ENCODE measurements around the gene C11orf68.

Gene C11orf68

GRCh38 chr11:65898656-65899355 is 20.1 kb downstream of the C11orf68 start:
- no peaks in the 10 kb centered on the region for H3K79me2 ChIP-seq (ENCODE audit: insufficient read depth, low read length)
- H3K9me3 ChIP-seq (ENCODE audit: low read length): no peaks in the 10 kb centered on the region
- H3K4me1 ChIP-seq (ENCODE audit: insufficient read depth, low read length, severe bottlenecking): peaks cover 25% of the 10 kb centered on the region
- no peaks in the 10 kb centered on the region for H3K36me3 ChIP-seq (ENCODE audit: insufficient read depth, low read length)
- no peaks in the 10 kb centered on the region for H3K9me2 ChIP-seq (ENCODE audit: low read depth, low read length)
- H3K9ac ChIP-seq (ENCODE audit: low read length): 0 out of 2 replicates have a peak overlapping the region, but pooled peaks have one; percentile 21
- H3K4me2 ChIP-seq (ENCODE audit: low read length): peak overlapping the region; percentile 68
- no peaks in the 10 kb centered on the region for H4K20me1 ChIP-seq (ENCODE audit: insufficient read depth, low read length)
- H2AFZ ChIP-seq (ENCODE audit: low read length): no peak overlapping the region
- H3K27ac ChIP-seq (ENCODE audit: low read depth, low read length, poor library complexity, severe bottlenecking): no peak overlapping the region
- no peaks in the 10 kb centered on the region for H3F3A ChIP-seq (ENCODE audit: insufficient read depth, low read length)
- peak overlapping the region; percentile 57 for H3K4me3 ChIP-seq (ENCODE audit: low read depth, low read length, poor library complexity, severe bottlenecking)
- peaks cover 9% of the 10 kb centered on the region; the same call in 1 of the 2 replicates for H3K27me3 ChIP-seq (ENCODE audit: insufficient read depth, low read length)
- TF ChIP-seq EZH2 (IDR thresholded peaks at IDR 0.05; ENCODE audit: borderline replicate concordance, low read length) (no peak), CTCF (IDR thresholded peaks at IDR 0.05; ENCODE audit: low read length) (no peak)

GRCh38 chr11:65897020-65897471 is 21.8 kb downstream of the C11orf68 start:
- H3K9me3 ChIP-seq (ENCODE audit: low read length): no peaks in the 10 kb centered on the region
- no peak overlapping the region for H3K9ac ChIP-seq (ENCODE audit: low read length)
- peaks cover 42% of the 10 kb centered on the region for H3K4me1 ChIP-seq (ENCODE audit: insufficient read depth, low read length, severe bottlenecking)
- H3K27ac ChIP-seq (ENCODE audit: low read depth, low read length, poor library complexity, severe bottlenecking): no peak overlapping the region
- TF ChIP-seq CTCF (IDR thresholded peaks at IDR 0.05; ENCODE audit: low read length) (no peak), EZH2 (IDR thresholded peaks at IDR 0.05; ENCODE audit: borderline replicate concordance, low read length) (no peak)
- H3K27me3 ChIP-seq (ENCODE audit: insufficient read depth, low read length): peaks cover 9% of the 10 kb centered on the region; the same call in 1 of the 2 replicates
- no peak overlapping the region for H3K4me3 ChIP-seq (ENCODE audit: low read depth, low read length, poor library complexity, severe bottlenecking)
- H3K9me2 ChIP-seq (ENCODE audit: low read depth, low read length): no peaks in the 10 kb centered on the region
- no peak overlapping the region for H3K4me2 ChIP-seq (ENCODE audit: low read length)
- no peaks in the 10 kb centered on the region for H3F3A ChIP-seq (ENCODE audit: insufficient read depth, low read length)
- no peaks in the 10 kb centered on the region for H4K20me1 ChIP-seq (ENCODE audit: insufficient read depth, low read length)
- no peaks in the 10 kb centered on the region for H3K36me3 ChIP-seq (ENCODE audit: insufficient read depth, low read length)
- no peak overlapping the region for H2AFZ ChIP-seq (ENCODE audit: low read length)
- H3K79me2 ChIP-seq (ENCODE audit: insufficient read depth, low read length): no peaks in the 10 kb centered on the region

- Histone ChIP-seq H3K4me2 (ENCODE audit: low read length) (no peak overlapping the region), H3K9me2 (ENCODE audit: low read depth, low read length) (no peaks in the 10 kb centered on the region), H3F3A (ENCODE audit: insufficient read depth, low read length) (no peaks in the 10 kb centered on the region), H3K4me1 (ENCODE audit: insufficient read depth, low read length, severe bottlenecking) (peaks cover 50% of the 10 kb centered on the region), H3K79me2 (ENCODE audit: insufficient read depth, low read length) (no peaks in the 10 kb centered on the region), H3K36me3 (ENCODE audit: insufficient read depth, low read length) (no peaks in the 10 kb centered on the region), H3K9ac (ENCODE audit: low read length) (no peak overlapping the region), H3K27me3 (ENCODE audit: insufficient read depth, low read length) (peaks cover 9% of the 10 kb centered on the region; the same call in 1 of the 2 replicates), H3K27ac (ENCODE audit: low read depth, low read length, poor library complexity, severe bottlenecking) (no peak overlapping the region), H2AFZ (ENCODE audit: low read length) (no peak overlapping the region), H3K4me3 (ENCODE audit: low read depth, low read length, poor library complexity, severe bottlenecking) (no peak overlapping the region), H3K9me3 (ENCODE audit: low read length) (no peaks in the 10 kb centered on the region), H4K20me1 (ENCODE audit: insufficient read depth, low read length) (no peaks in the 10 kb centered on the region)
- TF ChIP-seq EZH2 (IDR thresholded peaks at IDR 0.05; ENCODE audit: borderline replicate concordance, low read length) (no peak), CTCF (IDR thresholded peaks at IDR 0.05; ENCODE audit: low read length) (no peak)
Observed at GRCh38 chr11:65896034-65896999, 22.5 kb downstream of the C11orf68 start.

All from OCI-LY1 (cell line).